H1 (cell line): ENCODE results near the gene SLC22A3.

ENCODE experiments used
- CBX5 ChIP-seq: fragments of 300-800, 300-1000 bp; sonication (generic); IDR thresholded peaks from 2 replicates; pipeline ENCODE4 v1.7.1; 2016; ENCODE audit warnings: antibody characterized with exemption, low read length, low read depth
- CTCF ChIP-seq, 3 experiments: IDR thresholded peaks; 1 replicate in 2 of 3; 2 replicates in 1 of 3; pipeline versions ENCODE4 v1.5.1 to v1.6.1; 2011; ENCODE audit warnings: low read length in 3 of 3, mild to moderate bottlenecking in 3 of 3, inconsistent platforms in 2 of 3, low read depth in 1 of 3, moderate library complexity in 1 of 3; ENCODE audit not compliant: insufficient read depth in 1 of 3; ENCODE audit errors: control extremely low read depth in 1 of 3
- E2F6 ChIP-seq: IDR thresholded peaks from 2 replicates; pipeline ENCODE4 v1.6.1; 2012; ENCODE audit warnings: inconsistent platforms
- MAX ChIP-seq: IDR thresholded peaks from 2 replicates; pipeline ENCODE4 v1.6.1; 2012; ENCODE audit warnings: inconsistent platforms

GRCh38 chr6:160408528-160408927, 60.4 kb downstream of the SLC22A3 start:
- TF ChIP-seq E2F6, result no peak
- TF ChIP-seq MAX, result no peak
- no peak for TF ChIP-seq CBX5
- TF ChIP-seq CTCF (IDR thresholded peaks at IDR 0.05; ENCODE audit: control extremely low read depth in 1 of 3, insufficient read depth in 1 of 3, low read depth in 1 of 3, low read length in 3 of 3), result no peak
